B cell (primary cell): ENCODE results near the gene NCK2. TPM values are rescaled to one million over a fixed set of nuclear protein-coding genes. Genes with fewer than 3 reads are reported as not detected.

Source experiments
- ATAC-seq: fragments of 200-7000 bp; cut with Tn5 transposase; one replicate; pipeline ENCODE4 v1.10.0; 2021; ENCODE audit warnings: low read depth, mild to moderate bottlenecking, moderate number of reproducible peaks, moderate library complexity
- CTCF ChIA-PET: fragments of 350-600 bp; sonication (Branson Sonifier 250); formaldehyde crosslinking; loops from one replicate; lab custom pipeline; 2021; ENCODE audit warnings: antibody characterized with exemption, inconsistent platforms; lab: Charles Lee
- POLR2A ChIA-PET: fragments of 350-600 bp; sonication (Branson Sonifier 250); formaldehyde crosslinking; loops from one replicate; lab custom pipeline; 2021; ENCODE audit warnings: antibody characterized with exemption; lab: Charles Lee
- DNase-seq: peaks from one replicate; pipeline ENCODE4 v3.0.0; 2013
- H2AFZ ChIP-seq: 2 replicates; pipeline ENCODE4 v1.6.1; 2012; ENCODE audit warnings: mild to moderate bottlenecking, low read depth, low read length; ENCODE audit not compliant: insufficient read depth, poor library complexity, severe bottlenecking
- H3K27ac ChIP-seq, 2 donors: 1 replicate in 1 of 2; 2 replicates in 1 of 2; pipeline ENCODE4 v1.5.1; 2012 to 2013; ENCODE audit warnings: low read length in 2 of 2, mild to moderate bottlenecking in 2 of 2, moderate library complexity in 1 of 2
- H3K27me3 ChIP-seq, 4 experiments: fragments of 200-600 bp in 1 of 4; sonication (generic) in 1 of 4; replicated peaks in 1 of 4; 1 replicate in 2 of 4; 2 replicates in 2 of 4; pipeline versions ENCODE4 v1.6.1 to v1.7.0; 2013 to 2016; ENCODE audit warnings: low read length in 3 of 4, mild to moderate bottlenecking in 2 of 4, mixed read lengths in 1 of 4, moderate library complexity in 1 of 4; ENCODE audit not compliant: insufficient read depth in 4 of 4, control insufficient read depth in 3 of 4; ENCODE audit errors: control extremely low read depth in 1 of 4
- H3K36me3 ChIP-seq, 2 experiments: replicated peaks in 1 of 2; 1 replicate in 1 of 2; 2 replicates in 1 of 2; pipeline versions ENCODE4 v1.6.1 to v1.7.1; 2013; ENCODE audit warnings: low read length in 1 of 2; ENCODE audit not compliant: insufficient read depth in 2 of 2, control insufficient read depth in 1 of 2; ENCODE audit errors: control extremely low read depth in 1 of 2, extremely low read depth in 1 of 2
- H3K4me1 ChIP-seq, 2 donors: fragments of 200-600 bp in 1 of 2; sonication (generic) in 1 of 2; 1 replicate in 1 of 2; 2 replicates in 1 of 2; pipeline versions ENCODE4 v1.5.1 to v1.6.1; 2013 to 2017; ENCODE audit warnings: low read length in 2 of 2; ENCODE audit not compliant: control insufficient read depth in 2 of 2, insufficient read depth in 2 of 2
- H3K4me2 ChIP-seq: replicated peaks from 2 replicates; pipeline ENCODE3; 2012; ENCODE audit warnings: mild to moderate bottlenecking, low read depth, low read length; ENCODE audit not compliant: poor library complexity, severe bottlenecking
- H3K4me3 ChIP-seq, 5 experiments: fragments of 200-600 bp in 1 of 5; sonication (generic) in 1 of 5; 1 replicate in 3 of 5; 2 replicates in 2 of 5; pipeline versions ENCODE4 v1.5.1 to v1.7.0; 2011 to 2016; ENCODE audit warnings: low read length in 4 of 5, mild to moderate bottlenecking in 4 of 5, low read depth in 2 of 5, control low read depth in 1 of 5, moderate library complexity in 1 of 5; ENCODE audit not compliant: insufficient read depth in 1 of 5; ENCODE audit errors: control extremely low read depth in 1 of 5, extremely low read depth in 1 of 5
- H3K79me2 ChIP-seq: fragments of 200-600 bp; sonication (generic); one replicate; pipeline ENCODE4 v1.6.0; 2016; ENCODE audit warnings: low read length; ENCODE audit not compliant: control insufficient read depth, insufficient read depth
- H3K9ac ChIP-seq: fragments of 200-600 bp; sonication (generic); 2 replicates; pipeline ENCODE4 v1.6.1; 2017; ENCODE audit warnings: mild to moderate bottlenecking, low read length, moderate library complexity
- H3K9me3 ChIP-seq, 3 donors: one replicate each; pipeline versions ENCODE4 v1.6.1 to v1.7.1; 2013; ENCODE audit warnings: low read length in 2 of 3; ENCODE audit not compliant: control insufficient read depth in 2 of 3, insufficient read depth in 1 of 3; ENCODE audit errors: control extremely low read depth in 1 of 3
- H4K20me1 ChIP-seq: 2 replicates; pipeline ENCODE4 v1.6.0; 2012; ENCODE audit warnings: mild to moderate bottlenecking, low read length; ENCODE audit not compliant: insufficient read depth, control insufficient read depth, poor library complexity, severe bottlenecking
- H3K27ac Mint-ChIP-seq: one replicate; pipeline ENCODE4 v1.8.0; 2021; ENCODE audit warnings: mixed read lengths
- H3K27me3 Mint-ChIP-seq: one replicate; pipeline ENCODE4 v1.8.0; 2021; ENCODE audit warnings: mixed read lengths
- H3K4me1 Mint-ChIP-seq: one replicate; pipeline ENCODE4 v1.8.0; 2021; ENCODE audit warnings: mixed read lengths
- H3K4me3 Mint-ChIP-seq: one replicate; pipeline ENCODE4 v1.8.0; 2021; ENCODE audit warnings: mixed read lengths
- H3K9me3 Mint-ChIP-seq: one replicate; pipeline ENCODE4 v1.8.0; 2022; ENCODE audit warnings: mixed read lengths; ENCODE audit not compliant: insufficient read depth
- CTCF ChIP-seq: fragments of 200-600 bp; IDR thresholded peaks from one replicate; pipeline ENCODE4 v1.8.0; 2022; ENCODE audit warnings: antibody characterized with exemption, mild to moderate bottlenecking
- EZH2 ChIP-seq: IDR thresholded peaks from 2 replicates; pipeline ENCODE4 v1.6.1; 2012; ENCODE audit warnings: borderline replicate concordance, low read depth, mild to moderate bottlenecking, moderate library complexity, low read length; ENCODE audit not compliant: insufficient read depth, poor library complexity, severe bottlenecking
- WGBS: methylation state at CpG from one replicate; pipeline ENCODE4 v1.1.5; 2013; ENCODE audit warnings: missing lambda C conversion rate; ENCODE audit not compliant: insufficient coverage; 5-methylcytosine and 5-hydroxymethylcytosine counted together
- intact Hi-C: fragments of 100-400 bp; cut with micrococcal nuclease; formaldehyde crosslinking; loops from one replicate; pipeline ENCODE4 v1.10.0; 2022
- polyA plus RNA-seq: library from polyadenylated mRNA; depleted of rRNA; stranded (reverse); fragments of >200 nt; gene quantifications from 2 replicates; pipeline ENCODE4 v1.2.3, GENCODE V29; 2012
- total RNA-seq, 2 donors: library from RNA; stranded (reverse); fragments of 120-200 nt in 1 of 2; gene quantifications; 1 replicate in 1 of 2; 2 replicates in 1 of 2; pipeline versions ENCODE4 v1.2.3 to v1.2.4, GENCODE V29; 2013 to 2022

NCK2 gene
- total and polyA plus RNA-seq, 2 donors (not counting 1 experiment from before 2014, with no cell fraction given) = 64.2 to 72.3 TPM

- 0% methylated on average over 2 of the region's 6 CpGs for WGBS
- Mint-ChIP-seq H3K9me3 (no peaks in the 10 kb centered on the region), H3K27ac (peak overlapping the region; percentile 27), H3K27me3 (no peaks in the 10 kb centered on the region), H3K4me3 (peak overlapping the region; percentile 69), H3K4me1 (peaks cover 88% of the 10 kb centered on the region)
- peak overlapping the region; percentile 2 for H2AFZ ChIP-seq
- intact Hi-C loops = loop anchor here (1.0 kb wide), 1 partner anchor 21 kb away; no protein-coding TSS in a partner anchor
- peak overlapping the region in 3 of 5 experiments; percentile 15 to 42 (median 16) for H3K4me3 ChIP-seq
- H3K79me2 ChIP-seq = peaks cover 100% of the 10 kb centered on the region
- no peaks in the 10 kb centered on the region for H3K27me3 ChIP-seq
- CTCF ChIA-PET = interaction anchor here (0.6 to 2.0 kb wide), 5 partner anchors 9 to 24 kb away, joined by 3 to 6 read pairs (median 3); no protein-coding TSS in a partner anchor
- TF ChIP-seq EZH2 (no peak), CTCF (no peak)
- H4K20me1 ChIP-seq = peaks cover 78% of the 10 kb centered on the region
- H3K4me2 ChIP-seq = peak overlapping the region; percentile 63
- H3K36me3 ChIP-seq = peaks cover 0 to 20% of the 10 kb centered on the region in 2 experiments
- DNase-seq = peak; percentile 62
- peak overlapping the region; percentile 40 for H3K9ac ChIP-seq
- H3K4me1 ChIP-seq = peaks cover 80% of the 10 kb centered on the region in 2 donors
- H3K27ac ChIP-seq = peak overlapping the region; percentile 54 to 60
- ATAC-seq = peak; percentile 41
- POLR2A ChIA-PET = interaction anchor here (0.7 to 1.8 kb wide), 2 partner anchors 20 to 313 kb away, joined by 3 to 5 read pairs; no protein-coding TSS in a partner anchor
- H3K9me3 ChIP-seq = peaks cover 0 to 1% (median 0%) of the 10 kb centered on the region in 3 donors
These were observed 10.3 kb downstream of the NCK2 start for GRCh38 chr2:105754994-105755393.

GRCh38 chr2:105755895-105756294 is 11.2 kb downstream of the NCK2 start:
- peaks cover 80% of the 10 kb centered on the region in 2 donors for H3K4me1 ChIP-seq
- ChIA-PET CTCF (interaction anchor here (0.6 to 1.4 kb wide), 8 partner anchors 9 to 179 kb away, joined by 3 to 5 read pairs (median 3); no protein-coding TSS in a partner anchor), POLR2A (interaction anchor here (1.3 kb wide), 1 partner anchor 9 kb away, joined by 7 read pairs; no protein-coding TSS in a partner anchor)
- H3K9me3 ChIP-seq = no peaks in the 10 kb centered on the region
- peak overlapping the region; percentile 54 to 60 for H3K27ac ChIP-seq
- Mint-ChIP-seq H3K4me1 (peaks cover 88% of the 10 kb centered on the region), H3K9me3 (no peaks in the 10 kb centered on the region), H3K4me3 (peak overlapping the region; percentile 69), H3K27ac (peak overlapping the region; percentile 62), H3K27me3 (no peaks in the 10 kb centered on the region)
- ATAC-seq (peak; percentile 25), DNase-seq (peak; percentile 35)
- H3K4me2 ChIP-seq = peak overlapping the region; percentile 63
- H3K4me3 ChIP-seq = no peak overlapping the region
- peaks cover 0 to 20% of the 10 kb centered on the region in 2 experiments for H3K36me3 ChIP-seq
- H3K27me3 ChIP-seq = no peaks in the 10 kb centered on the region
- H2AFZ ChIP-seq = no peak overlapping the region
- intact Hi-C loops = loop anchor here (1.0 kb wide), 1 partner anchor 20 kb away; no protein-coding TSS in a partner anchor
- peaks cover 100% of the 10 kb centered on the region for H3K79me2 ChIP-seq
- no peak for TF ChIP-seq EZH2
- TF ChIP-seq CTCF = no peak
- no CpG with 5 or more reads among the region's 4 CpGs for WGBS
- H3K9ac ChIP-seq = no peak overlapping the region
- H4K20me1 ChIP-seq = peaks cover 78% of the 10 kb centered on the region
